Measurements from ENCODE around the gene LMO1.

GRCh38 chr11:8199676-8200075 is 64.0 kb downstream of the LMO1 start:
- no peak for TF ChIP-seq CTCF (IDR thresholded peaks at IDR 0.05)
- TF ChIP-seq POLR2A (IDR thresholded peaks at IDR 0.05): no peak
